Astrocyte (in vitro differentiated cells and primary cell): Measurements from ENCODE around the gene RBM11. TPM values are rescaled to one million over a fixed set of nuclear protein-coding genes. Genes with fewer than 3 reads are reported as not detected.

ENCODE experiments used
- DNase-seq: peaks from one replicate; pipeline ENCODE4 v3.0.0-alpha.2; 2010; ENCODE audit warnings: low read depth
- FAIRE-seq: peaks from 2 replicates; lab custom pipeline; 2011; peaks lifted over from hg19 to GRCh38; lab: Jason Lieb, UNC
- H2AFZ ChIP-seq: 2 replicates; pipeline ENCODE4 v1.6.0; 2012; ENCODE audit warnings: low read depth, low read length, inconsistent platforms
- H3K27ac ChIP-seq: 2 replicates; pipeline ENCODE4 v1.5.1; 2011; ENCODE audit warnings: low read depth, low read length, inconsistent platforms
- H3K27me3 ChIP-seq: 2 replicates; pipeline ENCODE4 v1.6.0; 2011; ENCODE audit warnings: low read length, inconsistent platforms; ENCODE audit not compliant: insufficient read depth
- H3K36me3 ChIP-seq: 2 replicates; pipeline ENCODE4 v1.5.1; 2011; ENCODE audit warnings: low read length, inconsistent platforms; ENCODE audit not compliant: insufficient read depth
- H3K4me1 ChIP-seq: 2 replicates; pipeline ENCODE4 v1.5.1; 2011; ENCODE audit warnings: low read length, inconsistent platforms; ENCODE audit not compliant: insufficient read depth
- H3K4me2 ChIP-seq: 2 replicates; pipeline ENCODE4 v1.6.0; 2012; ENCODE audit warnings: low read length, inconsistent platforms
- H3K4me3 ChIP-seq: 2 replicates; pipeline ENCODE4 v1.5.1; 2011; ENCODE audit warnings: low read depth, mild to moderate bottlenecking, low read length, inconsistent platforms; ENCODE audit not compliant: insufficient read depth
- H3K79me2 ChIP-seq: 2 replicates; pipeline ENCODE4 v1.6.0; 2012; ENCODE audit warnings: mild to moderate bottlenecking, low read length, inconsistent platforms; ENCODE audit not compliant: insufficient read depth
- H3K9ac ChIP-seq: 2 replicates; pipeline ENCODE4 v1.6.0; 2012; ENCODE audit warnings: mild to moderate bottlenecking, low read length, inconsistent platforms
- H3K9me3 ChIP-seq: 2 replicates; pipeline ENCODE4 v1.5.1; 2012; ENCODE audit warnings: low read depth, mild to moderate bottlenecking, low read length, inconsistent platforms; ENCODE audit not compliant: insufficient read depth
- H4K20me1 ChIP-seq: 2 replicates; pipeline ENCODE4 v1.6.0; 2012; ENCODE audit warnings: low read length, inconsistent platforms; ENCODE audit not compliant: insufficient read depth
- H3K27ac Mint-ChIP-seq: one replicate; pipeline ENCODE4 v1.8.0; 2021; ENCODE audit warnings: mild to moderate bottlenecking, mixed read lengths; ENCODE audit not compliant: unreplicated experiment
- H3K27me3 Mint-ChIP-seq: one replicate; pipeline ENCODE4 v1.8.0; 2021; ENCODE audit warnings: low read depth, mixed read lengths; ENCODE audit not compliant: unreplicated experiment
- H3K36me3 Mint-ChIP-seq: one replicate; pipeline ENCODE4 v1.8.0; 2021; ENCODE audit warnings: low read depth, mixed read lengths; ENCODE audit not compliant: unreplicated experiment
- H3K4me1 Mint-ChIP-seq: one replicate; pipeline ENCODE4 v1.8.0; 2021; ENCODE audit warnings: low read depth, mixed read lengths; ENCODE audit not compliant: unreplicated experiment
- H3K4me3 Mint-ChIP-seq: one replicate; pipeline ENCODE4 v1.8.0; 2021; ENCODE audit warnings: mild to moderate bottlenecking, moderate library complexity, mixed read lengths; ENCODE audit not compliant: unreplicated experiment
- H3K9me3 Mint-ChIP-seq: one replicate; pipeline ENCODE4 v1.8.0; 2021; ENCODE audit warnings: mild to moderate bottlenecking, mixed read lengths; ENCODE audit not compliant: unreplicated experiment
- EZH2 ChIP-seq: IDR thresholded peaks from 2 replicates; pipeline ENCODE4 v1.6.1; 2012; ENCODE audit warnings: mild to moderate bottlenecking, low read length, inconsistent platforms; ENCODE audit not compliant: insufficient read depth
- total RNA-seq: library from RNA; stranded (reverse); gene quantifications from 2 replicates; pipeline ENCODE4 v1.2.1, GENCODE V29; 2021
- TF ChIP-seq, protein P1 (sequence below): IDR thresholded peaks from 2 replicates; pipeline ENCODE4 v1.5.1; 2011; ENCODE audit warnings: low read depth, mild to moderate bottlenecking, inconsistent platforms, low read length, moderate library complexity; ENCODE audit not compliant: insufficient read depth

The RBM11 gene
- total RNA-seq, 1 donor from 2014 or later = 3.4 TPM

DNA sequence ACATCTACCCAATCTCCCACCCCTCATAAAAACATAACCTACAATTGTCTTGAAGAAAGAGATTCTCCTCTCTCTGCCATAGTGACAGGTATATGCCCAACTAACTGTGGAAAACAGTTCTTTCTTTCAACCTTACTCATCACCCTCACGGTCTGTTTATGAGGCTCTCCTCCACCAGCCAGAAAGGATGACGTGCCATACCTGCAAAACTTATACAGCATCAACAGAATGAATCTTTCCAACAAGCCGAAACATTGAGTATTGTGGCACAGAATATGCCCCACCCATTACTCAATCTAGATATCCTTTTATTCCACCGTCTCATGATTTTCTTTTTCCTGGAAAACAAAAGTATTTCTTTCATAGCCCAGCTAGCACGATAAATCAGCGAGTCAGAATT, 55.7 kb downstream of the RBM11 start:
- DNase-seq = no peak
- no peak overlapping the region for H3K4me3 ChIP-seq
- no peak for TF ChIP-seq EZH2
- TF ChIP-seq, protein P1, sequence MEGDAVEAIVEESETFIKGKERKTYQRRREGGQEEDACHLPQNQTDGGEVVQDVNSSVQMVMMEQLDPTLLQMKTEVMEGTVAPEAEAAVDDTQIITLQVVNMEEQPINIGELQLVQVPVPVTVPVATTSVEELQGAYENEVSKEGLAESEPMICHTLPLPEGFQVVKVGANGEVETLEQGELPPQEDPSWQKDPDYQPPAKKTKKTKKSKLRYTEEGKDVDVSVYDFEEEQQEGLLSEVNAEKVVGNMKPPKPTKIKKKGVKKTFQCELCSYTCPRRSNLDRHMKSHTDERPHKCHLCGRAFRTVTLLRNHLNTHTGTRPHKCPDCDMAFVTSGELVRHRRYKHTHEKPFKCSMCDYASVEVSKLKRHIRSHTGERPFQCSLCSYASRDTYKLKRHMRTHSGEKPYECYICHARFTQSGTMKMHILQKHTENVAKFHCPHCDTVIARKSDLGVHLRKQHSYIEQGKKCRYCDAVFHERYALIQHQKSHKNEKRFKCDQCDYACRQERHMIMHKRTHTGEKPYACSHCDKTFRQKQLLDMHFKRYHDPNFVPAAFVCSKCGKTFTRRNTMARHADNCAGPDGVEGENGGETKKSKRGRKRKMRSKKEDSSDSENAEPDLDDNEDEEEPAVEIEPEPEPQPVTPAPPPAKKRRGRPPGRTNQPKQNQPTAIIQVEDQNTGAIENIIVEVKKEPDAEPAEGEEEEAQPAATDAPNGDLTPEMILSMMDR = no peak
- no peaks in the 10 kb centered on the region for H3K36me3 ChIP-seq
- no peak overlapping the region for H3K4me3 Mint-ChIP-seq
- H3K36me3 Mint-ChIP-seq = no peaks in the 10 kb centered on the region
- no peaks in the 10 kb centered on the region for H3K4me1 ChIP-seq
- H3K79me2 ChIP-seq = no peaks in the 10 kb centered on the region
- no peaks in the 10 kb centered on the region for H4K20me1 ChIP-seq
- no peak overlapping the region for H3K27ac Mint-ChIP-seq
- H3K4me2 ChIP-seq = no peak overlapping the region
- H3K27me3 Mint-ChIP-seq = peaks cover 12% of the 10 kb centered on the region
- no peaks in the 10 kb centered on the region for H3K9me3 ChIP-seq
- H2AFZ ChIP-seq = no peak overlapping the region
- no peaks in the 10 kb centered on the region for H3K4me1 Mint-ChIP-seq
- FAIRE-seq = no peak
- H3K9ac ChIP-seq = no peak overlapping the region
- H3K27me3 ChIP-seq = peaks cover 3% of the 10 kb centered on the region
- H3K9me3 Mint-ChIP-seq = no peaks in the 10 kb centered on the region
- H3K27ac ChIP-seq = no peak overlapping the region

DNA sequence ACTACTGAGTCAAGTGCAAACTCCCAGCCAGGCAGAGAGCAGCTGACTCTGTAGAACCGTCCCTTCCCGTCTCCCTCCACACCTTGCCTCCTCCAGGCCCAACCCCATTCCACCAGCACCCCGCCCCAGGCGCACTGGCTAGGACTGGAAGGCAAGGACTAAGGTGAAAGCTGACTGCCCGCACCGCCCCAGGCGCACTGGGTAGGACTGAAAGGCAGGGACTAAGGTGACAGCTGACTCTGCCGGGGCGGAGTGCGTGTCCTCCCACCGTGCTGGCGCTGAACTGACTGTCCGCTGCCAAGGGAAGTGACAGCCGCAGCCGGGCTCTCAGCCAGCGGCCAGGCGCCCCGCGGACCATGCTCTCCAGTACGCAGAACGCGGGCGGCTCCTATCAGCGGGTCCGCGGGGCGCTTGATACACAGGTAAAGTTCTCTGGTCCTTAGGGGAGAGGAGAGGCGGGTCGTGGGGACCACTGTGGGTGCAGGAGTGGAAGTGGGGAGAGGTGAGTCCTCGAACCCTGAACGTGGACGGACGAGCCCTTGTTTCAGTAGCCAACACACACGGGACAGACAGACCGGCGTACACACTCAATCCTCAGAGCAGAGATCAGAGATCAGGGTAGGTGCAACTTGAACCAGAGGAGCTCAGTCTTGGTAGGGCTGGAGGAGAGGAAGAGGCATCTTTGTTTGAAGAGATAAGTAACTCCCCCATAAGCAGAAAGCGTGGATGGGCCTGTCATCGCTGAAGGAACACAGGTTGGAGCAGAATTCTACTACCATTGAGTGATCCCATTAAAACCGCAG, 58.0 kb downstream of the RBM11 start:
- FAIRE-seq (no peak), DNase-seq (no peak)
- no peaks in the 10 kb centered on the region for H3K9me3 Mint-ChIP-seq
- Histone ChIP-seq H4K20me1 (no peaks in the 10 kb centered on the region), H2AFZ (no peak overlapping the region), H3K9me3 (no peaks in the 10 kb centered on the region), H3K4me1 (no peaks in the 10 kb centered on the region), H3K27me3 (peaks cover 3% of the 10 kb centered on the region), H3K4me3 (no peak overlapping the region), H3K9ac (no peak overlapping the region), H3K27ac (no peak overlapping the region), H3K4me2 (no peak overlapping the region), H3K79me2 (no peaks in the 10 kb centered on the region), H3K36me3 (no peaks in the 10 kb centered on the region)
- H3K4me3 Mint-ChIP-seq = no peak overlapping the region
- no peak overlapping the region for H3K27ac Mint-ChIP-seq
- peaks cover 12% of the 10 kb centered on the region for H3K27me3 Mint-ChIP-seq
- H3K4me1 Mint-ChIP-seq = no peaks in the 10 kb centered on the region
- TF ChIP-seq, protein P1 = no peak
- no peak for TF ChIP-seq EZH2
- H3K36me3 Mint-ChIP-seq = no peaks in the 10 kb centered on the region

DNA sequence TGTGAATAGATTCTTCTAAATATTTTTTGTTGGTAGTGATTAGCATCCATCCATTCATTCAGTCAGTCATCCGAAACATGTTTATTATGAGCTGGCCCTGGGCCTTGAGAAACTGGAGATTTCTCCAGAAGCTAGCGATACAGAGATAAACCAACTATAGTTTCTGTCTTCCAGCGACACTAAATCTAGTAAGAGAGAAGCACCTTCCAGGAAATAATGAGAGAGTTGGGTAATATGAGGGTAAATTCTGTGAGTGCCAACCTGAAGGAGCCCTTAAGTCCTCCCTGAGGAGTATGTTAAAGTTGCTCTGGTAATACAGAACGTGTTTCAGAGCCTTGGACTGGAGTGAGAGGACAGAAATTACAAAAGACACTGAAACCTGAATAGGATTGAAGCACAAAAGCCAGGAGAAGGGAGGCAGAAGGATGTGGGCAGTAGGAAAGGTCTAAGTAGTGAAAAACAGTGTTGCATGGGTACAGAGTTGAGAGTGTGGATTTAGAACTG, 59.8 kb downstream of the RBM11 start:
- H3K36me3 ChIP-seq = no peaks in the 10 kb centered on the region
- TF ChIP-seq EZH2 = no peak
- TF ChIP-seq, protein P1 = no peak
- H3K4me1 ChIP-seq = no peaks in the 10 kb centered on the region
- Mint-ChIP-seq H3K27me3 (peaks cover 12% of the 10 kb centered on the region), H3K4me1 (no peaks in the 10 kb centered on the region), H3K9me3 (no peaks in the 10 kb centered on the region), H3K36me3 (no peaks in the 10 kb centered on the region), H3K27ac (no peak overlapping the region), H3K4me3 (no peak overlapping the region)
- no peaks in the 10 kb centered on the region for H4K20me1 ChIP-seq
- DNase-seq (no peak), FAIRE-seq (no peak)
- no peak overlapping the region for H3K27ac ChIP-seq
- no peak overlapping the region for H3K4me2 ChIP-seq
- peaks cover 3% of the 10 kb centered on the region for H3K27me3 ChIP-seq
- no peak overlapping the region for H3K4me3 ChIP-seq
- H3K9ac ChIP-seq = no peak overlapping the region
- no peaks in the 10 kb centered on the region for H3K79me2 ChIP-seq
- H2AFZ ChIP-seq = no peak overlapping the region
- no peaks in the 10 kb centered on the region for H3K9me3 ChIP-seq
